Liver (tissue), 9 donors: ENCODE data around the gene ANP32B. TPM values are rescaled to one million over a fixed set of nuclear protein-coding genes. Genes with fewer than 3 reads are reported as not detected.

Experiments
- DNase-seq: peaks from one replicate; pipeline ENCODE4 v3.0.0-alpha.2; 2017; ENCODE audit warnings: low spot score
- H3K27ac ChIP-seq, 2 donors: one replicate each; pipeline ENCODE4 v1.7.0; 2013; ENCODE audit warnings: inconsistent platforms in 2 of 2, low read length in 2 of 2, control low read depth in 1 of 2, low read depth in 1 of 2, mild to moderate bottlenecking in 1 of 2
- H3K27me3 ChIP-seq, 4 donors: one replicate each; pipeline versions ENCODE4 v1.6.1 to v1.7.0; 2013; ENCODE audit warnings: low read length in 3 of 4, inconsistent platforms in 1 of 4, mild to moderate bottlenecking in 1 of 4, moderate library complexity in 1 of 4; ENCODE audit not compliant: control insufficient read depth in 4 of 4, insufficient read depth in 4 of 4
- H3K36me3 ChIP-seq, 4 donors: one replicate each; pipeline versions ENCODE4 v1.6.1 to v1.7.0; 2013; ENCODE audit warnings: low read length in 3 of 4, mild to moderate bottlenecking in 3 of 4, low read depth in 1 of 4, moderate library complexity in 1 of 4; ENCODE audit not compliant: control insufficient read depth in 4 of 4, insufficient read depth in 3 of 4
- H3K4me1 ChIP-seq, 4 donors: one replicate each; pipeline versions ENCODE4 v1.6.1 to v1.7.0; 2013; ENCODE audit warnings: low read length in 3 of 4, mild to moderate bottlenecking in 3 of 4, moderate library complexity in 1 of 4; ENCODE audit not compliant: control insufficient read depth in 4 of 4, insufficient read depth in 4 of 4
- H3K4me3 ChIP-seq, 3 donors: one replicate each; pipeline versions ENCODE4 v1.6.1 to v1.7.0; 2013; ENCODE audit warnings: low read length in 3 of 3, control low read depth in 1 of 3, low read depth in 1 of 3, mild to moderate bottlenecking in 1 of 3
- H3K9ac ChIP-seq, 2 donors: one replicate each; pipeline ENCODE4 v1.7.0; 2013; ENCODE audit warnings: low read length in 2 of 2, mild to moderate bottlenecking in 2 of 2, moderate library complexity in 2 of 2, control low read depth in 1 of 2, low read depth in 1 of 2
- H3K9me3 ChIP-seq, 4 donors: one replicate each; pipeline versions ENCODE4 v1.6.1 to v1.7.0; 2013; ENCODE audit warnings: low read length in 3 of 4; ENCODE audit not compliant: control insufficient read depth in 4 of 4
- ATF3 ChIP-seq: IDR thresholded peaks from 2 replicates; pipeline ENCODE4 v1.6.1; 2016; ENCODE audit warnings: antibody characterized with exemption
- CTCF ChIP-seq: fragments of 150-350 bp; IDR thresholded peaks from 2 replicates; pipeline ENCODE4 v1.5.1; 2017; ENCODE audit warnings: improper control_type of control experiment, low read depth, low read length; ENCODE audit not compliant: missing input control
- EGR1 ChIP-seq, 2 donors: IDR thresholded peaks; 2 replicates each; pipeline ENCODE4 v1.6.1; 2016 to 2018; ENCODE audit warnings: antibody characterized with exemption in 2 of 2, low read depth in 2 of 2
- FOXA2 ChIP-seq: IDR thresholded peaks from 2 replicates; pipeline ENCODE4 v1.6.1; 2016; ENCODE audit warnings: antibody characterized with exemption
- HNF4A ChIP-seq, 2 donors: conservative IDR thresholded peaks; 2 replicates each; pipeline ENCODE4 v1.6.1; 2016; ENCODE audit warnings: antibody characterized with exemption in 2 of 2, mild to moderate bottlenecking in 2 of 2
- HNF4G ChIP-seq: IDR thresholded peaks from 2 replicates; pipeline ENCODE4 v1.6.1; 2016; ENCODE audit warnings: antibody characterized with exemption
- JUND ChIP-seq, 2 donors: IDR thresholded peaks; 2 replicates each; pipeline ENCODE4 v1.6.1; 2016; ENCODE audit warnings: antibody characterized with exemption in 2 of 2
- MAX ChIP-seq: IDR thresholded peaks from 2 replicates; pipeline ENCODE4 v1.6.1; 2016; ENCODE audit warnings: antibody characterized with exemption
- NR2F2 ChIP-seq: IDR thresholded peaks from 2 replicates; pipeline ENCODE4 v1.6.1; 2016; ENCODE audit warnings: antibody characterized with exemption
- REST ChIP-seq: IDR thresholded peaks from 2 replicates; pipeline ENCODE4 v1.6.1; 2016; ENCODE audit warnings: antibody characterized with exemption, mild to moderate bottlenecking
- RXRA ChIP-seq, 2 donors: IDR thresholded peaks; 2 replicates each; pipeline ENCODE4 v1.6.1; 2017 to 2018; ENCODE audit warnings: antibody characterized with exemption in 2 of 2, mild to moderate bottlenecking in 1 of 2
- SP1 ChIP-seq: IDR thresholded peaks from 2 replicates; pipeline ENCODE4 v1.6.1; 2018; ENCODE audit warnings: antibody characterized with exemption, mild to moderate bottlenecking
- YY1 ChIP-seq: IDR thresholded peaks from 2 replicates; pipeline ENCODE4 v1.6.1; 2016; ENCODE audit warnings: antibody characterized with exemption, mild to moderate bottlenecking
- ZBTB33 ChIP-seq: IDR thresholded peaks from 2 replicates; pipeline ENCODE4 v1.6.1; 2016; ENCODE audit warnings: antibody characterized with exemption
- WGBS: extraction: QIAGEN DNeasy Blood & Tissue Kit; methylation state at CpG from one replicate; pipeline ENCODE4 v1.1.7; 2013; 5-methylcytosine and 5-hydroxymethylcytosine counted together
- polyA plus RNA-seq, 2 donors: library from polyadenylated mRNA; stranded (reverse) in 1 of 2; unstranded in 1 of 2; fragments of 200-250 nt in 1 of 2; fragments of >200 nt in 1 of 2; fragmentation: Nextera tagmentation in 1 of 2; extraction: Ambion mirVana in 1 of 2; gene quantifications; one replicate each; pipeline versions ENCODE4 v1.2.1 to v1.2.3, GENCODE V29; 2013 to 2015
- total RNA-seq, 2 donors: library from RNA; depleted of rRNA; stranded (reverse); fragments of >200 nt; gene quantifications; one replicate each; pipeline ENCODE4 v1.2.3, GENCODE V29; 2014
- donor health status: healthy.
- donor health status: healthy.
- donor health status: healthy.
- donor health status: healthy.
- donor health status: healthy.

ANP32B gene
- total and polyA plus RNA-seq, 4 donors = 4.0 to 39.4 (median 27.0) TPM

- peak; percentile 23 for DNase-seq
- no peak overlapping the region for H3K4me3 ChIP-seq
- no peak overlapping the region for H3K27ac ChIP-seq
- H3K9ac ChIP-seq = no peak overlapping the region
- H3K27me3 ChIP-seq = no peaks in the 10 kb centered on the region
- WGBS = 35% methylated on average over 1 of the region's 1 CpG
- no peaks in the 10 kb centered on the region for H3K9me3 ChIP-seq
- H3K4me1 ChIP-seq = no peaks in the 10 kb centered on the region
- H3K36me3 ChIP-seq = no peaks in the 10 kb centered on the region
- TF ChIP-seq JUND (IDR thresholded peaks at IDR 0.05) (no peak), MAX (no peak), NR2F2 (no peak), CTCF (no peak), HNF4A (conservative IDR thresholded peaks at IDR 0.05) (no peak), EGR1 (IDR thresholded peaks at IDR 0.05; ENCODE audit: low read depth in 2 of 2) (no peak)
These were observed 16.6 kb upstream of the ANP32B start for GRCh38 chr9:97966493-97966892.

GRCh38 chr9:97969014-97969413 is 14.1 kb upstream of the ANP32B start:
- TF ChIP-seq CTCF = no peak
- TF ChIP-seq EGR1 (IDR thresholded peaks at IDR 0.05; ENCODE audit: low read depth in 2 of 2) = no peak
- TF ChIP-seq YY1 = no peak
- WGBS = 88% methylated on average over 2 of the region's 2 CpGs
- Histone ChIP-seq H3K4me3 (no peak overlapping the region), H3K9me3 (no peaks in the 10 kb centered on the region), H3K27ac (no peak overlapping the region), H3K9ac (no peak overlapping the region), H3K27me3 (no peaks in the 10 kb centered on the region), H3K36me3 (no peaks in the 10 kb centered on the region), H3K4me1 (no peaks in the 10 kb centered on the region)
- peak; percentile 31 for DNase-seq

GRCh38 chr9:97970165-97970564 is 13.0 kb upstream of the ANP32B start:
- Histone ChIP-seq H3K27ac (no peak overlapping the region), H3K9me3 (no peaks in the 10 kb centered on the region)
- peak; percentile 8 for DNase-seq

More at GRCh38 chr9:97970165-97970564, 13.0 kb upstream of the ANP32B start:
- TF ChIP-seq RXRA (IDR thresholded peaks at IDR 0.05) (no peak), ATF3 (no peak), CTCF (no peak), SP1 (no peak), HNF4G (no peak), JUND (IDR thresholded peaks at IDR 0.05) (no peak), FOXA2 (no peak), HNF4A (conservative IDR thresholded peaks at IDR 0.05) (no peak), REST (no peak), ZBTB33 (no peak), MAX (no peak)
- Histone ChIP-seq H3K27me3 (no peaks in the 10 kb centered on the region), H3K4me1 (no peaks in the 10 kb centered on the region), H3K4me3 (no peak overlapping the region), H3K9ac (no peak overlapping the region), H3K36me3 (no peaks in the 10 kb centered on the region)
- 78% methylated on average over 7 of the region's 7 CpGs for WGBS
